Suprapubic skin (tissue), 4 donors: Measurements from ENCODE around the gene TTYH2. TPM values are rescaled to one million over a fixed set of nuclear protein-coding genes. Genes with fewer than 3 reads are reported as not detected.

Experiments
- DNase-seq, 2 donors: peaks; one replicate each; pipeline ENCODE4 v3.0.0-alpha.2; 2019; ENCODE audit warnings: low spot score in 2 of 2
- H3K27ac ChIP-seq: fragments of 200-600 bp; sonication (generic); one replicate; pipeline ENCODE4 v1.5.1; 2019
- H3K27me3 ChIP-seq: fragments of 200-600 bp; sonication (generic); one replicate; pipeline ENCODE4 v1.5.1; 2019
- H3K36me3 ChIP-seq: fragments of 200-600 bp; sonication (generic); one replicate; pipeline ENCODE4 v1.5.1; 2019
- H3K4me1 ChIP-seq: fragments of 200-600 bp; sonication (generic); one replicate; pipeline ENCODE4 v1.5.1; 2019
- H3K4me3 ChIP-seq: fragments of 200-600 bp; sonication (generic); one replicate; pipeline ENCODE4 v1.5.1; 2019; ENCODE audit warnings: mild to moderate bottlenecking
- H3K9me3 ChIP-seq: fragments of 200-600 bp; sonication (generic); one replicate; pipeline ENCODE4 v1.5.1; 2019
- EP300 ChIP-seq: sonication (generic); formaldehyde crosslinking; IDR thresholded peaks from one replicate; pipeline ENCODE4 v1.6.1; 2017; ENCODE audit warnings: antibody characterized with exemption
- POLR2A ChIP-seq, 2 donors: fragments of 450-650 bp; IDR thresholded peaks; one replicate each; pipeline ENCODE4 v1.6.1; 2017; ENCODE audit warnings: antibody characterized with exemption in 2 of 2, mild to moderate bottlenecking in 2 of 2, moderate library complexity in 2 of 2
- POLR2AphosphoS5 ChIP-seq, 3 donors: sonication (generic); formaldehyde crosslinking; IDR thresholded peaks; one replicate each; pipeline ENCODE4 v1.6.1; 2017; ENCODE audit warnings: antibody characterized with exemption in 3 of 3
- WGBS: methylation state at CpG from one replicate; pipeline ENCODE4 v1.1.5; 2018; 5-methylcytosine and 5-hydroxymethylcytosine counted together
- total RNA-seq, 4 donors: library from RNA; depleted of rRNA; stranded (reverse); fragments of >200 nt; gene quantifications; one replicate each; pipeline ENCODE4 v1.1.0, GENCODE V29; 2016
- TF ChIP-seq, protein P1 (sequence below), 2 donors: fragments of 200-600 bp in 1 of 2; fragments of 450-650 bp in 1 of 2; sonication (generic) in 1 of 2; IDR thresholded peaks; one replicate each; pipeline ENCODE4 v1.5.1; 2016 to 2019; ENCODE audit warnings: antibody characterized with exemption in 2 of 2, mild to moderate bottlenecking in 1 of 2, moderate library complexity in 1 of 2

Gene TTYH2
- total RNA-seq, 4 donors from 2014 or later = 5.7 to 12.0 (median 8.2) TPM

DNA sequence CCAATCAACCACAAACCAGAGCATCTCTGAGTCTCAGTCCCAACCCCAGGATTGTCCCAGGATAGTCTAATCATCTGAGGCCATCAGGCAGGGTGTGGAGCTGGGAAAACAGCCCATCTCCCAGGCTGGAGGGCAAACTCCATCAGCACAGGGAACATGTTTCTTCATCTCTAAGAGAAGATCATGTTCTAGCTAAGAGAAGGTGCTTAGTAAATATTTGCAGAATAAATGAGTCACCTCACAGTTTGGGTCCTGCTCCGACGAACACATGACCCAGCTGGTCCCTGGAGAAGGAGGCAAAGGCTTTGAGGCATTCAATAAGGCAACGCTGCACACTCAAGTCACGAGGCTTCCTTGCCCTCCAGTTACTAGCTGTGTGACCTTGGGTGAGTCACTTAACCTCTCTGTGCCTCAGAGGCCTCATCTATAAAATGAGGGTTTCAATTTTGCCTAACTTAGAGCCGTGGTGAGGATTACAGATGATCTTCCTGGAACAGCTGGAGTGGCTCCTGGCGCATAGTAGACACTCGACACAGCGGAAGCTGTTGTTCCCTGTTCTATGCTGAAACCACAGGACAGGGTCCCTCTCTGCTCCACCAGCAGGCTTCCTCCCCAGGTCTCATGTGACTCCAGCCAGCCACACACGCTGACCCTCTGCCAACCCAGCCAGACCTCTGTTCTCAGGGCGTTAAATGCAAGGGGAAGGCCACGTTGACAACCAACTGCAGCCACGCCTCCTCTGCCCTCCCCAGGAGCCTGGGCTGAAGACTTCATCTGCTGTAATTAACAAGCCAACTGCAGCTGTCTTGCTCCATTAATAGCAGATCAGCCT, 20.2 kb upstream of the TTYH2 start:
- no peak for DNase-seq
- TF ChIP-seq EP300 (no peak), POLR2AphosphoS5 (IDR thresholded peaks at IDR 0.05) (no peak), POLR2A (IDR thresholded peaks at IDR 0.05) (no peak)
- TF ChIP-seq, protein P1, sequence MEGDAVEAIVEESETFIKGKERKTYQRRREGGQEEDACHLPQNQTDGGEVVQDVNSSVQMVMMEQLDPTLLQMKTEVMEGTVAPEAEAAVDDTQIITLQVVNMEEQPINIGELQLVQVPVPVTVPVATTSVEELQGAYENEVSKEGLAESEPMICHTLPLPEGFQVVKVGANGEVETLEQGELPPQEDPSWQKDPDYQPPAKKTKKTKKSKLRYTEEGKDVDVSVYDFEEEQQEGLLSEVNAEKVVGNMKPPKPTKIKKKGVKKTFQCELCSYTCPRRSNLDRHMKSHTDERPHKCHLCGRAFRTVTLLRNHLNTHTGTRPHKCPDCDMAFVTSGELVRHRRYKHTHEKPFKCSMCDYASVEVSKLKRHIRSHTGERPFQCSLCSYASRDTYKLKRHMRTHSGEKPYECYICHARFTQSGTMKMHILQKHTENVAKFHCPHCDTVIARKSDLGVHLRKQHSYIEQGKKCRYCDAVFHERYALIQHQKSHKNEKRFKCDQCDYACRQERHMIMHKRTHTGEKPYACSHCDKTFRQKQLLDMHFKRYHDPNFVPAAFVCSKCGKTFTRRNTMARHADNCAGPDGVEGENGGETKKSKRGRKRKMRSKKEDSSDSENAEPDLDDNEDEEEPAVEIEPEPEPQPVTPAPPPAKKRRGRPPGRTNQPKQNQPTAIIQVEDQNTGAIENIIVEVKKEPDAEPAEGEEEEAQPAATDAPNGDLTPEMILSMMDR (IDR thresholded peaks at IDR 0.05) = no peak
- no peak overlapping the region for H3K4me3 ChIP-seq
- H3K36me3 ChIP-seq = no peaks in the 10 kb centered on the region
- H3K9me3 ChIP-seq = no peaks in the 10 kb centered on the region
- peaks cover 20% of the 10 kb centered on the region for H3K4me1 ChIP-seq
- peak overlapping the region; percentile 78 for H3K27ac ChIP-seq
- 37% methylated on average over 11 of the region's 12 CpGs for WGBS
- H3K27me3 ChIP-seq = peaks cover 22% of the 10 kb centered on the region

GRCh38 chr17:74194682-74195081, 18.7 kb upstream of the TTYH2 start:
- WGBS = 53% methylated on average over 6 of the region's 9 CpGs
- peaks cover 22% of the 10 kb centered on the region for H3K27me3 ChIP-seq
- H3K27ac ChIP-seq = peak overlapping the region; percentile 47
- H3K4me3 ChIP-seq = no peak overlapping the region
- no peaks in the 10 kb centered on the region for H3K36me3 ChIP-seq
- H3K4me1 ChIP-seq = peaks cover 25% of the 10 kb centered on the region
- no peak for DNase-seq
- no peaks in the 10 kb centered on the region for H3K9me3 ChIP-seq
- TF ChIP-seq EP300 (no peak), POLR2A (IDR thresholded peaks at IDR 0.05) (no peak), POLR2AphosphoS5 (IDR thresholded peaks at IDR 0.05) (no peak)
- TF ChIP-seq, protein P1 (IDR thresholded peaks at IDR 0.05) = no peak

- WGBS = 47% methylated on average over 26 of the region's 30 CpGs
- Histone ChIP-seq H3K27ac (no peak overlapping the region), H3K4me3 (no peak overlapping the region), H3K4me1 (peaks cover 28% of the 10 kb centered on the region), H3K27me3 (peaks cover 39% of the 10 kb centered on the region), H3K36me3 (no peaks in the 10 kb centered on the region), H3K9me3 (no peaks in the 10 kb centered on the region)
- TF ChIP-seq, protein P1 (IDR thresholded peaks at IDR 0.05) = no peak
- TF ChIP-seq EP300 = no peak
- no peak for TF ChIP-seq POLR2AphosphoS5 (IDR thresholded peaks at IDR 0.05)
- no peak for TF ChIP-seq POLR2A (IDR thresholded peaks at IDR 0.05)
- no peak for DNase-seq
Observed at GRCh38 chr17:74196541-74197317, 16.6 kb upstream of the TTYH2 start.

- no peak for DNase-seq
- Histone ChIP-seq H3K9me3 (no peaks in the 10 kb centered on the region), H3K4me3 (no peak overlapping the region), H3K4me1 (peaks cover 24% of the 10 kb centered on the region), H3K36me3 (no peaks in the 10 kb centered on the region), H3K27me3 (peaks cover 41% of the 10 kb centered on the region), H3K27ac (no peak overlapping the region)
- TF ChIP-seq, protein P1 (IDR thresholded peaks at IDR 0.05) = no peak
- TF ChIP-seq EP300 (no peak), POLR2AphosphoS5 (IDR thresholded peaks at IDR 0.05) (no peak), POLR2A (IDR thresholded peaks at IDR 0.05) (no peak)
- 97% methylated on average over 2 of the region's 2 CpGs for WGBS
Observed at GRCh38 chr17:74197801-74198200, 15.6 kb upstream of the TTYH2 start.

DNA sequence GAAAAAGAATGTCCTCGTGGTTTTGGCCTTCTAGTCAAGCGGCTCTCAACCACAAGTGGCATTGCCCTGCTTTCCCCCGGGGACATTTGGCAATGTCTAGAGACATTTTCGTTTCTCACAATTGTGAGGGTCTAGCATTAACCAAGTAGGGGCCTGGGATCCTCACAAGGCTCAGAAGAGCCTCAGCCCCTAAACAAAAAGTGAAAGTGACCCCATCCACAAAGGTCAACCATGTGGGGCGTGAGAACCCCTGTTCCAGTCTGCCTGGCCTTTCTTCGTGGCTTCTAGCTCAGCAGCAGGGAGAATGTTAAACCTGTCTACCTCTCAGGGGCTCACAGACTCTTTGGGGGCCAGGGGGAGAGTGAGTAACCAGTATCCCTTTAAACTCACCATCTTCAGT, 14.7 kb upstream of the TTYH2 start:
- Histone ChIP-seq H3K36me3 (no peaks in the 10 kb centered on the region), H3K4me3 (no peak overlapping the region), H3K27ac (no peak overlapping the region), H3K27me3 (peaks cover 41% of the 10 kb centered on the region), H3K9me3 (no peaks in the 10 kb centered on the region), H3K4me1 (peaks cover 23% of the 10 kb centered on the region)
- WGBS = 63% methylated on average over 6 of the region's 6 CpGs
- TF ChIP-seq EP300 = no peak
- TF ChIP-seq, protein P1 (IDR thresholded peaks at IDR 0.05) = no peak
- TF ChIP-seq POLR2A (IDR thresholded peaks at IDR 0.05) = no peak
- no peak for TF ChIP-seq POLR2AphosphoS5 (IDR thresholded peaks at IDR 0.05)
- DNase-seq = no peak
